HG03108 (cell line): ENCODE results near the gene SCARB1.

Source experiments
- ATAC-seq: cut with Tn5 transposase; IDR thresholded peaks from one replicate; pipeline ENCODE4 v1.9.1; 2021; ENCODE audit warnings: moderate library complexity; ENCODE audit not compliant: unreplicated experiment

The SCARB1 gene

DNA sequence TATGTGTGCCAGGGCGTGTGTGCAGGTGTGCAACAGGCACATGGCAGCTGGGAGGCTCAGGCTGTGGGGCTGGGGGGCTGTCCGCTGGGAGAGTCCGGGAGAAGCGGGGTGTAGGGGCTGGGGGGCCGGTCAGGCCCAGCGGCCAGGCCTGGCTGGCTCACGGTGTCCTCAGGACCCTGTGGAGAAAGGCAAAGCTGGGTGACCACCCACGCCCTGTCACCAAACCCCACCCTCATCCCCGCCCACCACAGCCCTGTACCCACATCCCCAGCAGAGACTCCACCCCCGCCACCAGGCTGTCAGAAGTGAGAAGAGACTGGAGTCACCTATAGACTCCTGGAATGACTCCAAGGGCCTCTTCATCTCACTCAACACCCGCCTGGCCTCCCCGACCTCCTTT lies 85.3 kb downstream of the SCARB1 start:
- ATAC-seq: no peak

DNA sequence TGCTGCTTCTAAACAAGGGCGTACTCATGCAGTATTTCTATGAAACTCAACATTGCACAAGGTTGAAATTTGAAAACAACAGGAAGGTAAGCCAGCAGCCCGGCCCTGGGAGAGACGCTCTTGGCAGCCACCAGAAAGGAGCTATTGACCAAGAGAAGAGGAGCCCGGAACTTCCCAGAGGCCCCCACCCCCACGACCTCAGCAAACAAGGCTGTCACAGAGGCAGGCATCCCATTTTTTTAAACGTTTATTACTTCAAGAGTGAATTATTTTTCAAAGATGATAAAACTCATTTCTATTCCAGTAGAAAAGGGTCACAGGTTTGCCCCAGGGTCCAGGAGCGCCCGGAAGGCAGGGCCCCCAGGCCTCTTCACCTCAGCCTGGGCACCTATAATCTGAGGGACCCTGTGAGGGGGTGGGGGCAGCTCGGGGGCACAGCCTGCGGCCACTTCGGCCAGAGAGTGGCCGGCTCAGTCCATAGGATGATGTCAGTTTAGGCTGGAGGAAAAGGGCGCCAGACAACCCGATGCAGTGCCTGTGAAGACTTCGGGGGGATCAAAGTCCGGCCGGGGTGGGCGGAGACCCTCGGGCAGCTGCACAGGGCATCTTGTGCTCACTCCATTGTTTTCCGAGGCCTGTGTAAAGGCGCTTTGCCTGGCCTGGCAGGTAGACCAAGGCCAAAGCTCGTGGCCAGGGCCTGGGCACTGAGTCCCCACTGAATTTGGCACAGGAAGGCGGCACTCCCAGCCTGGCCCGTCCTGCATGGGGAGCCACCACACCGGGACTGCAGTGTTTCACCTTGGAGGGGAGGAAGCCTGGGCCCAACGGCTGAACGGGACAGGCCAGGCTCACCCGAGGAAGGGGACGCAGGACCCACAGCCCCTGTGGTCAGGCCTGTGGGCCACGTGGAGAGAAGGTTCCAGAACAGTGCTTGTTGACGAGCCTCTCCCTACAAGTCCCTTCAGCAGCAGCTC lies 86.0 kb downstream of the SCARB1 start:
- no peak for ATAC-seq

DNA sequence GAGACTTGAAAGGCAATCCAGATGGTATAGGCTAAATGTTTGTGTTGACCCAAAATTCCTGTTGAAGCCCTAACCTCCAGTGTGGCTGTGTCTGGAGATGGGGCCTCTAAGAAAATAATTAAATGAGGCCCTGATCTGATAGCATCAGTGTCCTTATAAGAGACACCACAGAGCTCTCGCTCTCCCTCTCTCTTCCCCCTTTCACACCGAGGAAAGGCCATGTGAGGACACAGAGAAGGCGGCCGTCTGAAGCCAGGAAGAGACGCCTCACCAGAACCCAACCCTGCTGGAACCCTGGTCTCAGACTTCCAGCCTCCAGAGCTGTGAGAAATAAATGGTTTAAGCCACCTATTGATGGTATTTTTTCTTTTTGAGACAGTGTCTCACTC lies 87.5 kb downstream of the SCARB1 start:
- no peak for ATAC-seq

DNA sequence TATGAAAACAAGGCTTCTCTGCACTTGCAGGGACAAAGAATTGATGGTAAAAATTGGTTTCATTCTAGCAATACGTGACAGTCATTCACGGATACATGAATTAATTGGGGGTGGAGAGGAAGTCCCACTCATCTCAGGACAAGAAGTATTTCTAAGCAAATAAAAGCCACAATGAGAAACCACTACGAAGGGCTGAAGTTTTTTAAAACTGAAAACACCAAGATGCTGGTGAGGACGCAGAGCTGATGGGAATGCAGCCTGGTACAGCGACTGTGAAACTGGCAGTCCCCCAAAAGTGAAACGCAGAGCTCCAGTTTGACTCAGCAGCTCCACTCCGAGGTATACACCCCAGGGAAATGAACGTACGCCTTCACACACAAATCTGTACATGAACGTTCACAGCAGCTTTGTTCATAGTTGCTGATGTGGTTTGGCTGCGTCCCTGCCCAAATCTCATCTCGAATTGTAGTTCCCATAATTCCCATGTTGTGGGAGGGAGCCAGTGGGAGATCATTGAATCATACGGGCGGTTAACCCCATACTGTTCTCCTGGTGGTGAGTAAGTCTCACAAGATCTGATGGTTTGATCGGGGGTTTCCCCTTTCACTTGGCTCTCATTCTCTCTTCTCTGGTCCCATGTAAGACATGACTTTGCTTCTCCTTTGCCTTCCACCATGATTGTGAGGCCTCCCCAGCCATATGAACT lies 89.0 kb downstream of the SCARB1 start:
- ATAC-seq: peak; percentile 73

DNA sequence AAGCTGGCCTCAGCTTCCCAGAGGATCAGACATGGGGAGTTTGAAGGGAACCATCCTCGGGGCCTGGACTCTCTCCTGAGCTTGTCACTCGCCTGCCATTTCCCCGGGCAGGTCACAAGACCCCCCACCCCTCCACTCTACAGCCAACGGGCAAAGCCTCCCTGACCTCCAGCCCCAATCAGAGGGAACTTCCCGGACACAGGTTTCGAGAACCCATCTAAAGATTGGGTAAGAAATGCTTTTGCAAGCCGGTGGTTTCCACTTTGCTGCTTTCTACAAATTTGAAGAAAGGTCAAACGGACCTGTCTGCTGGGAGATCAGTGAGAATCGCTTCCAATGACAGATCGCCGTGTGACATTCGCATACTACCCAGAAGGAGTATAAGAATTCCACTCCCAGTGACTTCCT lies 89.6 kb downstream of the SCARB1 start:
- ATAC-seq: peak; percentile 29

DNA sequence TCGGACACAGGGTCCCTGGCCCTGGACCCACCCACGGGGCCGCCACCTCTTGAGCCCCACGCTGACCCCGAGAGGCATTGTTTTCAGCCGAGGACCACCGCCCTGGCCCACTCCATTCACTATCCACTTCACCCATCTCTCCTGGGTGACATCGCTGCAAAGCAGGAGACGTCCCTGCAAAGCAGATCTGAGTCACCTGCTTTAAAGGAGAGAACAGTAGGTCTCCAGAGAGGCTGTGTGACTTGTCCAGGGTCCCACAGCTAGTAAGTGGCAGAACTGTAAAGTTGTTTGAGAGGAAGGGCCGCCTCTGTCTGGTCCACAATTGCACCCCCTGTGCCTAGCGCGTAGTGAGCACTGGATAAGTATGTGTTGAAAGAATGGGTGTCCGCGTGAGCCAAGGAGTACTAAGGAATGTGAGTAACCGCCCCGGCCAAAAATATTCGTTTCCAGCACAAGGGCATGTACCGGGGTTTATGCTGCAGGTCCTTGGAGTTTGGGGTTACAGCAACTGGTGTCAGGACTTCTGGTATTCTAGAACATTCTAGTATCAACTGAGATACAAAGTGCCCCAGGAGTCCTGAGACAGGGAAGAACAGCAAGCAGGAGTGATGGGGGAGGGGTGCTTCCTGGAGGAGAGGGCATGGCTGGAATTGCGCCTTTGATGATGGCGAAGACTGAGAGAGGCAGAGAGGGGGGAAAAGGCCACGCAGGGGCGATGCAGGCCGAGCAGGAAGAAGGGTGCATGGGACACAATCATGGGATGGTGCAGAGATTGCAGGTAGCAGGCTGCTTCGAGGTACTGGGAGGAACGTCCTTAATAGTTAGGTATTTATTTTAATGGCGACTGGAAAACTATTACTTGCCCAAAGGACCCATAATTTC lies 91.1 kb downstream of the SCARB1 start:
- ATAC-seq: no peak

DNA sequence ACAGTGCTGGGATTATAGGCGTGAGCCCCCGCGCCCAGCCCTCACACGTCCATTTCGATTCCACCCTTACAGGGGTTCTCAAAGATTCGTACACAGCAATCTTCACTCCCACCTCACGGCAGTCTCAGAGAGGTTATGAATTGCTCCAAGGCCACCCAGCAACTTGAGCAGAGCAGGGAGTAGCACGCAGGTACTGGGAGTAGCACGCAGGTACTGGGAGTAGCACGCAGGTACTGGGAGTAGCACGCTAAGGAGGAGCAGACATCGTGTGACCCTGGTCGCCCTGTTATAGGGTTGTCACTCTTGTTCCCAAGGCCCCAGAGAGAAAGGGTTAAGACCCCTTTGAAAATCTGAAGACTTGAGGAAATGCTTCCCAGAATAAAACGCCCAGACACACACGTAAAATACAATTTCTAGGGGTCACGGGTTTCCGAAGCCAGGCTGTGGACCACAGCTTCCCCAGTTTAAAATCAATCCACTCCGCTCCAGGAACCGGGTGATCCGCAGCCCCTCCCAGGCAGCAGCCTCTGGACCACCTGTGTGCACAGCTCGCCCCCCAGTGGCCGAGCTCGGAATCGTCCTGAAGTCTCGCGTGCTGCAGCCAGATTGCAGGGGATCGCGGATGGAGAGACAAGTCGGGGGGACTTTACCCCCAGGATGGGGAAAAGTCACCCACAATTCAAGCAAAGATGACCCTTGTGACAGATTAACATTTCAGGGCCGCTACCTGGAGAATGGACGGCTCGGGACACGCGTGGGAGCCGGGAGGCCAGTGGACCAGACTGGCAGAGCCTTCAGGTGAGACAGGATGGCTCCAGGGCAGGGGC lies 92.0 kb downstream of the SCARB1 start:
- no peak for ATAC-seq

DNA sequence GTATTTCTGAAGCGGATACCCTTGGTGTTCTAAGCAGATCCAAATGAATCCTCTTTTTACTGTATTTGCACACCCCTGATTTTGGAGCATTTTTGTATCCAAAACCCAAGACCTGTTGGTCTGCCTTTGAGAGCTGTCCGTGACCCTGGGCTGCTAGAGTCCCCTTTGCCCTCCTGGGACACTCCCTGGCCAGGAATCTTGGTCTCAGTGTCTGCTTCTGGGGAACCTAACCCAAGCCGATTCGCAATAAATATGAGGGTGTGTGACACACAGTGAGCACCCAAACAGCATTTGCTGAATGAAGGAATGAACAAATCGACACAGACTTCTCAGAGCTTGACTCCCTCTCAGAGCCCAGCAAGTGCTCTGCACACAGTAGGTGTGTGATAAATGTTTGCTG lies 92.9 kb downstream of the SCARB1 start:
- ATAC-seq: no peak

DNA sequence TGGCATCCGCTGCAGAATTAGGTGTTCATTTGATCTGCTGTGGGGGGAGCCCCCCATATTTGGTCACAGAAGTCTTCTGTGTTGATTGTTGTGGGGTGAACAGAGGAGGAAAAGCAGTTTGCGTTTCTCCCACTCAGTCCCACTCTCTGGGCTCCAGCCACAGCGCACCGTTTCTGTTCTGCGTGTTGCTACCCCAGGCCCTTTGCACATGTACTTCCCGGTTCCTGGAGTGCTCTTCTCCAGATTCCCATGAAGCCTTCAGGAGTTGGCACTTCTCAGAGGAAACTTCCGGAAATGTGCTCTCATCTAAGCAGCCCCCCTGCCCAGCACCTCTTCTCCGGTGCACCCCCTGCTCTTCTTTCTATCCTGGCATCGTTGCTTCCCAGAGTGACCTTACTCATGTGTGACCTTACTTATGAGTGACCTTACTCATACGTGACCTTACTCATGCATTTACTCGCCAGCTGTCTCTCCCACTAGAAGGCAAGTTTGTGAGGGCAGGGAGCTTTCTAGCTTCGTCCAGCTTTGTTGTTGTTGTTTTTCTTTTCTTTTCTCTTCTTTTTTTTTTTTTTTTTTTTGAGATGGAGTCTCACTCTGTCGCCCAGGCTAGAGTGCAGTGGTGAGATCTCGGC lies 93.7 kb downstream of the SCARB1 start:
- no peak for ATAC-seq

DNA sequence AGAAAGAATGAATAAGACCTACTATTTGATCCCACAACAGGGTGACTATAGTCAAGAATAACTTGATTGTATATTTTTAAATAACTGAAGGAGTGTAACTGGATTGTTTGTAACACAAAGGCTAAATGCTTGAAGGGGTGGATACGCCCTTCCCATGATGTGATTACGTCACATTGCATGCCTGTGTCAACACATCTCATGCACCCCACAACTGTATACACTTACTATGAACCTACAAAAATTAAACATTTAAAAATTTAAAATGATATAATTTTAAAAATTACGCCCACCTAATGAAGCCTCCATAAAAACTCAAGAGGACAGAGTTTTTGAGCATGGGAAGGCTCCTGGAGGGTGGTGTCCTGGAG lies 94.5 kb downstream of the SCARB1 start:
- no peak for ATAC-seq

DNA sequence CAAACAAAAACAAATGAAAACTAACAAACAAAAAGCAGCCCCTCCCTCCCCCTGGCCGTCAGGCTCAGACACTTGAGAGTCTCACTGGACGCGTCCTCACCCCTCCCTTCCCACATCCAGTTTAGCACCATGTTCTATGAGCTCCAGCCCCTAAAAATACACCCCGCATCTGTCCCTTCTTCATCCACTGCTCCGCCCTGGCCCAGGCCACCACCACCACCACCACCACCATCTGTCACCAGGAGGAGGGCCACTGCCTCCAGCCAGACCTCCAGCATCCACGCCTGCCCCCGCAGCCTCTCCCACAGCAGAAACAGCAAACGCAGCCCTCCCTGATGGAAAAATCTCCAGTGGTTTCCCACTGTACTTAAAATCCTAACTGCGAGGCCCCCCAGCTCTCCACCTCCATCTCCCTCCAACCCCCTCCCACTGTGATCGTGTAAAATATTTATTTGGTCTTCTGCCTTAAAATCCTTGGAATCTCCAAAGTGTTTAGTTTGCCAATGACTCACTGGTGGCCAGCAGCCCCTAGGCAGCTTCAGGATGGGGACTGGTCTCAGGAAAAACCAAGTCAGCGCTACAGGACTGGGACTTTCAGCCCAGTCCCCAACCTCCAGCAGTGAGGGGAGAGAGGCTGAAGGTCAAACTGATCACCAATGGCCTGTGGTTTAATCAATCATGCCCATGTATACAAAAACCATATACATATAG lies 95.1 kb downstream of the SCARB1 start:
- no peak for ATAC-seq

DNA sequence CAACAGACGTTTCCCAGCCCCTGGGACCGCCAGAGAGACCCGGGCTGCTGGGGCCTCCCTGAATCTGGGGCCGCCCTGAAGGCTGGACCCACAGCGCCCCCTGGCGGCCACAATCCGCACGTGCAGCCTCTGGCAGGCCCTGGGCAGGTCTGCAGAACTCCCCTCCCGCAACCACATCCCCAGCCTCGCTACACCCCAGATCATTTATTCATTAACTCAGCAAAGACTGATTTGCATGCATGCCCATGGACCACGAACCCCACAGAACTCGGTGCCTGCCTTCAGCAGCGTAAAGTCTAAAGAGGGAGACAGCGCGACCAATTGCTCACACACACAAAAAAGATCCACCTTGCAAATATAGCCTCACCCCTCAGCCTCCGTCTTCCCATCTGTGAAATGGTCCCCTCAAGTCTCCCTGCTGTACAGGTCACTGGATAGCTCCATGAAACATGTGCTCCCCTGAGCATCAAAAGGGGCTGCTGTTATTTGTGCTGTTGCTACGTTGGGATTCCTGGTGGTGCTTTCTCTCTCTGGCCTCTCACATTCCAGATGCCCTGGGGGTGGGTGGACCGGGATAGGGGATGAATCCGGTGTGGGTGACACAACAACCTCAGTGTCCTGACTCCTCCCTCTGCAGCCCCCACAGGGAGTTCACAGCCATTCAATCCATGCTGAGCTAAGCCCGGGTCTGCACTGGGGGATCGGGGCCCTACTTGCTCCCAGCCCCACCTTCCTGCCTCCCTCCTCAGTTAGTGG lies 96.4 kb downstream of the SCARB1 start:
- peak; percentile 63 for ATAC-seq

DNA sequence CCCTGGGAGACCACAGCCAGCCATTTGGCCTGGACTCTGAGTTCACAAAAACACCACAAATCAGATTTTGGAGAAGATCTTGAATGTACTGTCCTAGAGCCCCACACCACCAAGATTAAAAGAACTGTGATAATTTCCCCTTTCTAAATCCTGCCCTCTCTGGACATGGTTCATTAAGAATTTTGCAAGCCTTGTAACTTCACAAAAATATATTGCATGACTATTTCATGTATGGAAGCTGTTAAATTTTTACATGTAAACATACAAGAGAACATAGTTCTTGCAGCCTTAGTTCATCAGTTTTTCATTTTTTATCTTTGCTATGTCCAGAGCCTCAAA lies 97.0 kb downstream of the SCARB1 start:
- no peak for ATAC-seq

DNA sequence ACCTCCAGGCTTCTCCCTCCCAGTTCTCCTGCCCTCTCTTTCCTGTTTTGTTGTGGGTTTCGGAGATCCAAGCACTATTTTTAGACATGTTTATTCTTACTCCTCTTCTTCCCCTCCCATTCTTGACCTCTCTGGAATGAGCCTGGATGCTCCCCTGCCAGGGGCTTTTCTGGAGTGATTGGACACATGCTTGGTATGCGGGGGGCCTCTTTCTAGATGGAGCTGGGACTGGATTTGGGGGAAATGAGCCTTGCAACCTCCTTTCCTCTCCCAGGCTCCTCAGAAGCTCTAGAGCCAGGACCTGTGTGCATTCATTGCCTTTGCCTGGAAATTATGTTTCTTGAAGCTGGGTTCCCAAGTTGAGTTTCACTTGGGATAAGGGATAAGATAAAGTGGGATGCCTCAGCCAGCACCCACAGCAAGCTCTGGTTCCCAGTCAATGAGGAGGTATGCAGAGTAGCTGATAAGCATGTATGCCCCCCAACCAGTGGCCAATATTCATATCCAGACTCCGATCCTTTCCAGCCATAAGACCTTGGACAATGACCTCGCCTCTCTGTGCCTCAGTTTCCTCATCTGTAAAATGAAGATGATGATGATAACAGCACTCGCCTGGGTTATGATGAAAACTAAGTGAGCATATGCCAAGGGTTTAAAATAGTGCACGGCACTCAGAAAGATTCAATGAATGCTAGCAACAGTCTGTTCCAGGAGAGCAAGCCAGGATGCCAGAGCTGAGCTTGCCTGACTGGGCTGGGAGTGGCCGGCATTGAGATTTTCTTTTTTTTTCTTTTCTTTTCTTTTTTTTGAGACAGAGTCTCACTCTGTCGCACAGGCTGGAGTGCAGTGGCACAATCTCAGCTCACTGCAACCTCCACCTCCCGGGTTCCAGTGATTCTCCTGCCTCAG lies 97.8 kb downstream of the SCARB1 start:
- no peak for ATAC-seq

DNA sequence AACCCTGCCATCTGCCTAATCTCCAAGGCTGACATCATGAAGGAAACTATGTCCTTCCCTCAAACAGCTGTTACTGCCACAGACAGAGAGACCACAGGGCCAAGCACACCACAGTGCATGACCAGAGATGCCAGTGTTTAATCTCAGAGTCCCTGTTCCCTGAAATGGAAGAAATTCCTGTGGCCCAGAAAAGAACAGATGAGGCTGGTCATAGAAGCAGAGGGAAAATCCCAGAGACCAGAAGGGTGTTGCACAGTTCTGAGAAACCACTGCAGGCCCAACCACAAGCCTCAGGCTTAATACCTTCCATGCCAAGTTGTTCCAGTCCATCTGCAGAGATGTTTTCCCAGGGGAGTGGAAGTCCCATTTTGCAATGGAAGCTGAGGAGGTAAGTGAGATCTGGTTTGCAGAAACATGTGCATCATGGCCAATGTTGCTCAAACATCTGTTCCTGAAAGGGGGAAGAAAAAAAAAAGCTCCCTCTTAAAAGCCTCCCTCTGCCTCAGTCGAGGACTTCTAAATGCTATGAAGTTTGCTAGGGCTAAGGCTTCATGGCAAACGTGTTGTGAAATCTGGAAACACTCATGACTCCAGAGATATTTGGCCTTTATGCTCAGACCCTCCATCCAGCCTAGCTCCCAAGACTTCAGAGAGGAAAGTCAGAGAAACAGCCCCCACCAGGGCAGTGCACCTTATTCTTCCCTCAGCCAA lies 98.6 kb downstream of the SCARB1 start:
- no peak for ATAC-seq

DNA sequence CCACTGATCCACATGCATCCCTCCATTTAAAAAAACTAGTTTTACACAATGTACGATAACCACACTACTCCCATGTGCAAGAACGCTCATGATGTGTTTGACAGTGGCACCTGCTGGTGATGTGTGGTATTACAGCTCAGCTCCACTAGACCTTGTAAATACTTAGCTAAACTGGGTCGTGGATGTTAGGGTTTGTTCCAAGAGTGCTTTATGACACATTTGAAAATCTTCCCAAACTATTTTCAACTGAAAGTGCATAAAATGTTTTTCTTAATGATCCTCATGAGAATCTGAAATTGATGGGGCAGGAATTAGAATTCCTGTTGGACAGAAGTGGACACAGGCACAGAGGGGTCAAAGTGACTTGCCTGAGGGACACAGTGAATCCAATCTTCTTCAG lies 99.2 kb downstream of the SCARB1 start:
- no peak for ATAC-seq

DNA sequence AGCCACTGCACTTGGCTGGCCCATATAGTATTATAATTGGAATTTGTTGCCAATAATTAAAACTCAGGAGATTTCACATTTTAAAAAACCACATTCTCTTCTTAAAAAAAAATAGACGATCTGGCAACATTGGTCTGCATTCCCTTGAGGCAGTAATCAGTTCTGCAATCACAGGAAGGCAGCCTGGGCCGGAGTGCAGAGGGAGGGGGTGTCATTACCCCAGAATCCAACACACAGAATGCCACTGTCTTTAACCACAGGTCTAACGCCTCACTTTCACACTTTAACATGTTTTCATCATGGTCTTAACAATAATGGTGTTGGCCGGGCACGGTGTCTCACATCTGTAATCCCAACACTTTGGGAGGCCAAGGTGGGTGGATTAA lies 100.1 kb downstream of the SCARB1 start:
- no peak for ATAC-seq
